IMR-90 (cell line): ENCODE data around the gene HSD11B1L.

ENCODE experiments used
- BHLHE40 ChIP-seq: fragments of 150-350 bp; IDR thresholded peaks from 2 replicates; pipeline ENCODE4 v1.6.1; 2016; ENCODE audit warnings: mild to moderate bottlenecking, low read depth, low read length
- FOS ChIP-seq: fragments of 150-350 bp; IDR thresholded peaks from 2 replicates; pipeline ENCODE4 v1.6.1; 2016; ENCODE audit warnings: low read depth, low read length
- MAFK ChIP-seq: IDR thresholded peaks from 2 replicates; pipeline ENCODE4 v1.6.1; 2012; ENCODE audit warnings: low read depth, low read length, improper control_type of control experiment
- MAZ ChIP-seq: IDR thresholded peaks from 2 replicates; pipeline ENCODE4 v1.6.1; 2012; ENCODE audit warnings: low read depth, mild to moderate bottlenecking, low read length, improper control_type of control experiment, moderate library complexity, borderline replicate concordance
- MXI1 ChIP-seq: IDR thresholded peaks from 2 replicates; pipeline ENCODE4 v1.6.1; 2012; ENCODE audit warnings: low read depth, mild to moderate bottlenecking, low read length, moderate library complexity, borderline replicate concordance
- POLR2A ChIP-seq: IDR thresholded peaks from 2 replicates; pipeline ENCODE4 v1.6.1; 2012; ENCODE audit warnings: mild to moderate bottlenecking, low read depth, low read length
- RAD21 ChIP-seq: IDR thresholded peaks from 2 replicates; pipeline ENCODE4 v1.6.1; 2012; ENCODE audit warnings: low read length, improper control_type of control experiment
- RCOR1 ChIP-seq: IDR thresholded peaks from 2 replicates; pipeline ENCODE4 v1.6.1; 2012; ENCODE audit warnings: mild to moderate bottlenecking, low read length, improper control_type of control experiment; ENCODE audit not compliant: insufficient replicate concordance
- RFX5 ChIP-seq: IDR thresholded peaks from 2 replicates; pipeline ENCODE4 v1.8.0; 2012; ENCODE audit warnings: low read depth, mild to moderate bottlenecking, low read length, moderate library complexity
- SMC3 ChIP-seq: fragments of 150-350 bp; IDR thresholded peaks from 2 replicates; pipeline ENCODE4 v1.6.1; 2016; ENCODE audit warnings: low read depth, mild to moderate bottlenecking, antibody characterized with exemption, low read length, moderate library complexity
- TF ChIP-seq, protein P1 (sequence below): conservative IDR thresholded peaks from 2 replicates; pipeline ENCODE4 v1.5.1; 2012; ENCODE audit warnings: mild to moderate bottlenecking, low read depth, low read length, improper control_type of control experiment
- TF ChIP-seq, protein P2 (sequence below): fragments of 150-350 bp; IDR thresholded peaks from 2 replicates; pipeline ENCODE4 v1.6.1; 2016; ENCODE audit warnings: low read depth, mild to moderate bottlenecking, low read length, moderate library complexity, borderline replicate concordance
- TF ChIP-seq, protein P3 (sequence below): fragments of 150-350 bp; IDR thresholded peaks from 2 replicates; pipeline ENCODE4 v1.6.1; 2017; ENCODE audit warnings: mild to moderate bottlenecking, antibody characterized with exemption, low read length, low read depth

GRCh38 chr19:5664515-5664914 lies 16.3 kb upstream of the HSD11B1L start:
- TF ChIP-seq MAFK (no peak), RFX5 (no peak), MXI1 (no peak), MAZ (no peak), RAD21 (no peak), FOS (no peak), POLR2A (no peak), SMC3 (no peak), RCOR1 (no peak), BHLHE40 (no peak)
- TF ChIP-seq, protein P1, sequence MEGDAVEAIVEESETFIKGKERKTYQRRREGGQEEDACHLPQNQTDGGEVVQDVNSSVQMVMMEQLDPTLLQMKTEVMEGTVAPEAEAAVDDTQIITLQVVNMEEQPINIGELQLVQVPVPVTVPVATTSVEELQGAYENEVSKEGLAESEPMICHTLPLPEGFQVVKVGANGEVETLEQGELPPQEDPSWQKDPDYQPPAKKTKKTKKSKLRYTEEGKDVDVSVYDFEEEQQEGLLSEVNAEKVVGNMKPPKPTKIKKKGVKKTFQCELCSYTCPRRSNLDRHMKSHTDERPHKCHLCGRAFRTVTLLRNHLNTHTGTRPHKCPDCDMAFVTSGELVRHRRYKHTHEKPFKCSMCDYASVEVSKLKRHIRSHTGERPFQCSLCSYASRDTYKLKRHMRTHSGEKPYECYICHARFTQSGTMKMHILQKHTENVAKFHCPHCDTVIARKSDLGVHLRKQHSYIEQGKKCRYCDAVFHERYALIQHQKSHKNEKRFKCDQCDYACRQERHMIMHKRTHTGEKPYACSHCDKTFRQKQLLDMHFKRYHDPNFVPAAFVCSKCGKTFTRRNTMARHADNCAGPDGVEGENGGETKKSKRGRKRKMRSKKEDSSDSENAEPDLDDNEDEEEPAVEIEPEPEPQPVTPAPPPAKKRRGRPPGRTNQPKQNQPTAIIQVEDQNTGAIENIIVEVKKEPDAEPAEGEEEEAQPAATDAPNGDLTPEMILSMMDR, result no peak
- TF ChIP-seq, protein P2, sequence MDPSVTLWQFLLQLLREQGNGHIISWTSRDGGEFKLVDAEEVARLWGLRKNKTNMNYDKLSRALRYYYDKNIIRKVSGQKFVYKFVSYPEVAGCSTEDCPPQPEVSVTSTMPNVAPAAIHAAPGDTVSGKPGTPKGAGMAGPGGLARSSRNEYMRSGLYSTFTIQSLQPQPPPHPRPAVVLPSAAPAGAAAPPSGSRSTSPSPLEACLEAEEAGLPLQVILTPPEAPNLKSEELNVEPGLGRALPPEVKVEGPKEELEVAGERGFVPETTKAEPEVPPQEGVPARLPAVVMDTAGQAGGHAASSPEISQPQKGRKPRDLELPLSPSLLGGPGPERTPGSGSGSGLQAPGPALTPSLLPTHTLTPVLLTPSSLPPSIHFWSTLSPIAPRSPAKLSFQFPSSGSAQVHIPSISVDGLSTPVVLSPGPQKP, result no peak
- TF ChIP-seq, protein P3, sequence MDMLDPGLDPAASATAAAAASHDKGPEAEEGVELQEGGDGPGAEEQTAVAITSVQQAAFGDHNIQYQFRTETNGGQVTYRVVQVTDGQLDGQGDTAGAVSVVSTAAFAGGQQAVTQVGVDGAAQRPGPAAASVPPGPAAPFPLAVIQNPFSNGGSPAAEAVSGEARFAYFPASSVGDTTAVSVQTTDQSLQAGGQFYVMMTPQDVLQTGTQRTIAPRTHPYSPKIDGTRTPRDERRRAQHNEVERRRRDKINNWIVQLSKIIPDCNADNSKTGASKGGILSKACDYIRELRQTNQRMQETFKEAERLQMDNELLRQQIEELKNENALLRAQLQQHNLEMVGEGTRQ, result no peak
